NCI-H1694 treated with DMSO at 0.1 percent for 48 hours (cell line): ENCODE data around the gene PSG3.
"Not testable (repeated sequence)": the region's sequence is repeated elsewhere in the genome, so short reads cannot be mapped to it uniquely, and the experiment has no call there.

Source experiments
- DNase-seq: peaks from one replicate; lab custom pipeline; 2025; lab: John Stamatoyannopoulos, UW

The PSG3 gene

DNA sequence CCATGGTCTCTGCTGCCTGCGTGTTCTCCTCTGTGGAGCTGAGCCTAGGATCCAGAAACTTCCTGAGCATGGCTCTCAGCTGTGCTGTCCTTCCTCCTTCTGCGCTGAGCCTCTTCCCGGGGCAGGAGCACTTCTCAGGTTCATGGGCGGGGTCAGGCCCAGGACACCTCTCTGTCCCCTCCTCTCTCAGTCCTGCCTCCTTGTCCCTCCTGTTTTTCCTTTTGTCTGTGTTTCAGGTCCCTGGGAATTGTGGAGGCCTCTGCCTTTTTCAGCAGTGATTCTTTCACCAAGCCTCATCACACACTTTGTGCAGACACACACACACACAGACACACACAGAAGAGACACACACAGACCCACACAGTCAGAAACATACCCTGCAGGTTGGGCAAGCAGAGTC lies at the start of gene PSG3:
Gene PSG3, minus strand, starts transcription at position 101 of the 400 bp plus-strand sequence. Its CDS starts 97 bp downstream, at position 4.
- DNase-seq: not testable (repeated sequence)

DNA sequence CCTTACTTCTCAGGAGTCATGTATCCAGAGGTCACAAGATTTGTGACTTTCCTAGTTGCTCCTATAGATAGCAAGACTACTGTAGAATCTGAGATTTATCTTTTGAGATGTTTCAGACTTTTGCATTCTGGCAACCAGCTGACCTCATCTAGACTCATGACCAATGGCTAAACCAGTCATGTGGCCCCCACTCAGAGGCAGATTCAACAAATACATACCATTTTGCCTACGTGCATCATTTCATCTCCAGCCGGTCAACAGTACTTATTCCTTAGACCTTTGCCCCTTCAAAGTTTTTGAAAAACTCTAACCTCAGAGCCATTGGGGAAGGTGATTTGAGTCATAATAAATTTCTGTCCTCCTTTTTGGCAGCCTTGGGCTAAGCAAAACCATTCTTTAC lies 48.5 kb upstream of the PSG3 start:
- not testable (repeated sequence) for DNase-seq

- DNase-seq: not testable (repeated sequence)
Observed at GRCh38 chr19:42787766-42788165, 47.5 kb upstream of the PSG3 start.

DNA sequence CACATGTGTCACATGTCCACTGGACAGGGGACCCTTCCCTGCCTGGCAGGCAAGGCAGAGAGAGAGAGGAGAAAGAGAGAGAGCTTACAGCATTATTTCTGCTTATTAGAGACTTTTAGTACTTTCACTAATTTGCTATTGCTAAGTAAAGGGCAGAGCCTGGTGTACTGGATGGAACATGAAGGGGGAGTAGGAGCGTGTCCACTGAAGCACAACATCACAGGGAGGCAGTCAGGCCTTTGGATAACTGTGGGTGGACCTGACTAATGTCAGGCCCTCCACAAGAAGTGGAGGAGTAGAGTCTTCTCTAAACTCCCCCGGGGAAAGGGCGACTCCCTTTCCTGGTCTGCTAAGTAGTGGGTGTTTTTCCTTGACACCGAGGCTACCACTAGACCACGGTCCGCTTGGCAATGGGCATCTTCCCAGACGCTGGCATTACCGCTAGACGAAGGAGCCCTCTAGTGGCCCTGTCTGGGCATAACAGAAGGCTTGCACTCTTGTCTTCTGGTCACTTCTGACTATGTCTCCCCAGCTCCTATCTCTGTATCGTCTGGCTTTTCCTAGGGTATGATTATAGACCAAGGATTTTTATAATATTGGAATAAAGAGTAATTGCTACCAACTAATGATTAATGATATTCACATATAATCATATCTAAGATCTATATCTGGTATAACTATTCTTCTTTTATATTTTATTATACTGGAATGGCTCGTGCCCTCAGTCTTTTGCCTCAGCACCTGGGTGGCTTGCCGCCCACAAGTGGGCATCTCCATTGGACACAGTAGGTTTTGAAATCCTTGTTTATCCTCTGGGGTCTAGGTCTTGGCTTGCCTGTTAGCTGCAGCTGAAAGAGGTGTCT lies 36.7 kb upstream of the PSG3 start:
- not testable (repeated sequence) for DNase-seq

- not testable (repeated sequence) for DNase-seq
Observed at GRCh38 chr19:42774510-42775158, 34.4 kb upstream of the PSG3 start.

DNA sequence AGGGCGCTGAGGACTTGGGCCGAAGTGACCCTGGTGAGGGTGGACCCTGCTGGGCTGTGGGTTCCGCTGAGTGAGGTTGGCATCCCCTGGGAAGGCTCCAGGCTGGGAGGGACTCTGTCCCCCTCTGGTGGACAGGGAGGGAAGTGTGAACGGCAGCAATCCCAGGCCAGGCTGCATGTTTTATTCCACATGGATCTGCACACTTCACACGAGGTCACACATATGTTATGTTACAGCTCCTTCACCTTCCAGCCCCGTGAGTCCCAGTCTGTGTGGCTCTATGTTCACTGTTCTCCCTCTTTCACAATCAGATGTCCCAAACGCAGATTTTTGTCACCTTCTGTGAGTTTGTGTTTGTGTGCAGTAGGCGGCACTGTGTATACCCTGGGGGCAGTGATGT lies 27.0 kb upstream of the PSG3 start:
- not testable (repeated sequence) for DNase-seq

DNA sequence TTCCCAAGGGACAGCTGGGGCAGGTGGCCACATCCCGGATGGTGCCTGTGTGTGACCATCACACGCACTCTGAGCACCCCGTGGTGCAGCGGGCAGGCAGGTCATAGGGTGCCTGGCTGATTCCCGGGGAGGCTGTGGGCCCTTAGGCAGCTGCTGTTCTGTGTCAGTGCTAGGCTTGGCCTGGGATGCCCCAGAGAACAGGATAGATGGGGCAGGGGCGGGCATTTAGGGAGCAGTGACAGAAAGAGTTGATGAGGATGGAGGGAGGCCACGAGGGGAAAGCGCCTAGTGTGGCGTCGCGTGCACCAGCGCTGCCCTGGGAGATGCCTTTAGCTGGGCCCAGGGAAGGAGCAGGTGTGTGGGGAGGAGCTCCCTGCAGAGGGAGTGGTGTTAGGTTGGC lies 26.6 kb upstream of the PSG3 start:
- not testable (repeated sequence) for DNase-seq

DNA sequence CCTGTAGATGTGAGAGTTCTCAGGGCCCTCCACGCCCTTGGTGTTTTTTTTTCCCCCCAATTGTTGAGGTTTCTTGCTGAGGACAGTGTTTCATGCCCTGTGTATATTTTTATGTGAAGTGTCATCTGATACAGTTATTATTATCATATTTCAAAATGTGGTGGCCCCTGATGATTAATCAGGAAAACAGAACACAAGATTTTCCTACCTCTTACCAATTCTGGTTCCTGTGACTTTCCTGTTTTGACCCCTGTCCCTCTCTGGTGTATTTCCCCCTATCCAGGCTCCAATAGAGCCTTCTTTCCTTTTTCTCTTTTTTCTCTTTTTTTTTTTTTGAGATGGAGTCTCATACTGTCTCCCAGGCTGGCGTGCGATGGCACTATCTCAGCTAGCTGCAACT lies 24.6 kb upstream of the PSG3 start:
- no peak for DNase-seq

DNA sequence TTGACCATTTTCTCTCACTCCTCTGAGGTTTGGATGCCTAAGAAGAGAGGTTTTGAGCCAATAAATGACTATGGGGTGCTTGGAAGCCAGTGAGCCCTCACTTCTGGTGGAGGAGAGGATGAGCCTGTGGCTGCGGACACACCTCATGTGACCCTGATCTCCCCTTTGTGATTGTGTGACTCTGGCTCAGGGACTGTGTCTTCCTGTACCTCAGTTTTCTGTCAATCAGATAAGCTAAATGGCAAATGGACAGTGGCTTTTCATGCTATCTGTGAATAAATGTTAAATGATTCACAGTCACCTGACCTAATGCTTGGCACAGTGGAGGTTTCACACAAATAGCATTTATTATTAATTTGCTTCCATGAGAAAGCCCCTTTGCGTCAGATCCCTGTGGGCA lies 22.5 kb upstream of the PSG3 start:
- no peak for DNase-seq

- not testable (repeated sequence) for DNase-seq
Observed at GRCh38 chr19:42761924-42762295, 21.6 kb upstream of the PSG3 start.

- not testable (repeated sequence) for DNase-seq
Observed at GRCh38 chr19:42760954-42761923, 21.0 kb upstream of the PSG3 start.

DNA sequence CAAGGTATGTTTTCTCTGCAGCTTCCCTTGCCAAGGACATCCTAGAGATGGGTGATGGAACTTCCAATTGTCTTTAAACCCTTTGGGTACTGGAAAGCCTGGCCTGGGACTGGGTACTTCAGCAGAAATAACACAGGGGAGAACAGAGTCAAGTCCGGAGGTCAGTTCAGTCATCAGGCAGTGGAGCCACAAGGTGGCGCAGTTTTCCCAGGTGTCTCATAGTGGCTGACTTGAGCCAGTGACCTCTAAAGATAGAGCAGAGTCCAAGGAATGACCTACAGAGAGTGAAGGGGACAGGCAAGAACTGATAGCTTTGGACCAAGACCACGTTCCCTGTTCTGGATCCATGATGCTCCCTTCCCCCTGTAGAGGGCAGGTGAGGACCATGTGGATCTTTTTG lies 18.4 kb upstream of the PSG3 start:
- not testable (repeated sequence) for DNase-seq

DNA sequence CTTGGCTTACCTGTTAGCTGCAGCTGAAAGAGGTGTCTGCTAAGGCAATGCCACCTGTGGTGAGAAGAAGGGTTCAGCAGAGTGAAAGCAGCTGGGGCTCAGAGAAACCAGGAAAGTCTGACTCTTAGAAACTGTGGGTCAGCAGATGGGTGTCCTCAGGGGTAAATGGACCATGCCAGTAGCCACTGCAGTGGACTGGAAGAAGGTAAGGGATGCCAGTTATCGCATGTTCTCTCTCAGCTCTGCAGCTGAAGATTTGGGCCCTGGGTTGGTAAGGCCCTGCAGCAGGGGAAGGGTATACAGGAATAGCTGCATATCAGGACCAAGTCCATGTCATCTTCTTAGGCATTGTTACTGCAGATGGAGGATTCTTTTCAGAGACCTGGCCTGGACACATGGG lies 12.0 kb upstream of the PSG3 start:
- DNase-seq: not testable (repeated sequence)

DNA sequence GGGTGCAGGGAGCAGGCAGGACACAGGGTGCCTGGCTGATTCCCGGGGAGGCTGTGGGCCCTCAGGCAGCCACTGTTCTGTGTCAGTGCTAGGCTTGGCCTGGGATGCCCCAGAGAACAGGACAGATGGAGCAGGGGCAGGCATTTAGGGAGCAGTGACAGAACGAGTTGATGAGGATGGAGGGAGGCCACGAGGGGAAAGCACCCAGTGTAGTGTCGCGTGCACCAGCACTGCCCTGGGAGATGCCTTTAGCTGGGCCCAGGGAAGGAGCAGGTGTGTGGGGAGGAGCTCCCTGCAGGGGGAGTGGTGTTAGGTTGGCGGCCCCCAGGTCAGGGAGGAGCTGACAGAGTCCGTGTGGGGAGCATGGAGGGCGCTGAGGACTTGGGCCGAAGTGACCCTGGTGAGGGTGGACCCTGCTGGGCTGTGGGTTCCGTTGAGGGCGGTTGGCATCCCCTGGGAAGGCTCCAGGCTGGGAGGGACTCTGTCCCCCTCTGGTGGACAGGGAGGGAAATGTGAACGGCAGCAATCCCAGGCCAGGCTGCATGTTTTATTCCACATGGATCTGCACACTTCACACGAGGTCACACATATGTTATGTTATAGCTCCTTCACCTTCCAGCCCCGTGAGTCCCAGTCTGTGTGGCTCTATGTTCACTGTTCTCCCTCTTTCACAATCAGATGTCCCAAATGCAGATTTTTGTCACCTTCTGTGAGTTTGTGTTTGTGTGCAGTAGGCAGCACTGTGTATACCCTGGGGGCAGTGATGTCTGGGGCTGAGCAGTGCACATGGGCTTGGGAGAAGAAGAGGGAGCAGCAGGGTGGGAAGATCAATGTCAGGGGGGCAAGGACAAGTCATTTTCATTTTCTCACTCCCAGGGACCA lies 1.7 kb upstream of the PSG3 start:
- not testable (repeated sequence) for DNase-seq

DNA sequence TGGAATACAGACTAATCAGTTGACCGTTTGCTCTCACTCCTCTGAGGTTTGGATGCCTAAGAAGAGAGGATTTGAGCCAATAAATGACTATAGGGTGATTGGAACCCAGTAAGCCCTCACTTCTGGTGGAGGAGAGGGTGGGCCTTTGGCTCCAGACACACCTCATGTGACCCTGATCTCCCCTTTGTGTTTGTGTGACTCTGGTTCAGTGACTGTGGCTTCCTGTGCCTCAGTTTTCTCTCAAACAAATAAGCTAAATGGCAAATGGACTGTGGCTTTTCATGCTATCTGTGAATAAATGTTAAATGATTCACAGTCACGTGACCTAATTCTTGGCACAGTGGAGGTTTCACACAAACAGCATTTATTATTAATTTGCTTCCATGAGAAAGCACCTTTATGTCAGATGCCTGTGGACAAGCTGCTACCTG lies 2.7 kb downstream of the PSG3 start:
- DNase-seq: not testable (repeated sequence)

DNA sequence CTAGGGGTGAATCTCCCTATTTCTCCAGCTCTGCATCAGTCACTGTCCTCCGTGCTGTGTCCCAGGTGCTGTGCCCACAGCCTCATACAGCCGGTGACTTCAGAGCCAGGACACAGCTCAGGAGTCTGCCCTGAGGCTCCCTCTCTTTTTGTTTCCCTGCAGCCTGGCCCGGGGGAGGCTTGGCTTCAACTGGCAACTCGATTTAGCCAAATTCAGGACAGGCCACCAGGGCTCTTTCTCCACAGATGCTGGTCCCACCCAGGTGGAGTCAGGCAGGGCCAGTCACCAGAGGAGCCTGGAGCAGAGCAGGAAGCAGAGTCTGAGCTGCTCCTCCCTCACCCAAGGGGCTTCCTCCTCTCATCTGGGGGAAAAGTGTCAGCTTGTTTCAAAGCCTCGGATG lies 11.9 kb downstream of the PSG3 start:
- DNase-seq: not testable (repeated sequence)

DNA sequence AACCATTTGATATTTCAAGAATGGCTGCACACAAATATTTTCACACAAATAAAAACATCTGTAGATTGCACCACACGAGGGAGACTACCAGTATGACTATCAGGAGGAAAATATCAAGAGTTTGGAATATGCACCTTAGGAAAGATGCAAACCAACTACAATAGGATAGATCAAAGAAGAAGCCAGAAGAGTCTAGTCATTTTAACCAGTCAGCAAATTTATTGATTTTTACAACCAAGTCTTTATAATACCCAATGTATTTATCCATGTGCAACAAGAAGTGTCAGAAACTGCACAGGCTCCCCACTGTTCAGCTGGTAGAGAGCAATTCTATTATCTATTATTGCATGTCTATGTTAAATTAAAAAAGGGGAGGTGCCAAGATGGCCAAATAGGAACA lies 26.3 kb downstream of the PSG3 start:
- not testable (repeated sequence) for DNase-seq

DNA sequence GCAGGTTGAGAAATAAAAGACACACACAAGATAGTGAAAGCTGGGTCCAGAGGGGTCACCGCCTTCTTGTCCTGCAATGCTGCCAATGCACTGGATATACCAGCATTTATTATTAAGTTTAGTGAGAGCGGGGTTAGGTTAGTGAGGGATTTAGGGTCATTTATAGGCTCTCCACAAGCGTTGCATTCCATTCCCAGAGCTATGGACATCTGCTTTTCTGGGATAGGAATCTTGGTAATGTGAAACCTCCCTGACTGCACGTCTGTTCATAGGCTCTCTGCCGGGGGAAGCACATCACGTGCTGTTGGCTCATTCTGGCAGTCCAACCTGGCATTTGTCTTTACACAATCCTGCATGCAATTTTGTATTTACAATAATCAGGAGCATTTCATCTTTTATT lies 27.5 kb downstream of the PSG3 start:
- not testable (repeated sequence) for DNase-seq

GRCh38 chr19:42710986-42711385 lies 29.3 kb downstream of the PSG3 start:
- not testable (repeated sequence) for DNase-seq

- DNase-seq: no peak
Observed at GRCh38 chr19:42697884-42698283, 42.4 kb downstream of the PSG3 start.
